Activated CD4-positive, alpha-beta T cell treated with anti-CD3 and anti-CD28 coated beads, Interleukin-2, amount 50 U/mL, for 4 hours (primary cell): ENCODE measurements around the gene HDGFL1.

ENCODE experiments used
- DNase-seq, 2 experiments: peaks; one replicate each; pipeline ENCODE4 v3.0.0-alpha.2; 2020

The HDGFL1 gene

GRCh38 chr6:22593895-22594294 lies 24.5 kb downstream of the HDGFL1 start:
- DNase-seq, result no peak

DNA sequence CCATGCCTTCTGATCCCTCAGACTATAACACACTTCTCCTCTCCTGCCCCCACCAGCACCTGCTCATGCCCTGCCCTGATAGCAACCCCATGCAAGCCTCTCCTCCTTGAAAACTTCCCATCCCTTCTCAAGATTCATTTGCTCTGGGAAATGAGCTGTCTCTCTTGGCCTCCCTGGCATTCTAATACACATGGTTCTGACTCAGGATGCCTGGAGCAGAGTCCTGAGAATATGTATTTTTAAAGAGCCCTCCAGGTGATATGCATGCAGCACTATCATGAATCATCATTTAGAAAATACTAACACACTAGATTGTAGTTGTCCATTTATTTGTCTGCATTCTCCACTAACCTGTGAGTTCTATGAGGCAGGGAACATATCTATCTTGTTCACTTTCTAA lies 26.6 kb downstream of the HDGFL1 start:
- DNase-seq, result no peak

DNA sequence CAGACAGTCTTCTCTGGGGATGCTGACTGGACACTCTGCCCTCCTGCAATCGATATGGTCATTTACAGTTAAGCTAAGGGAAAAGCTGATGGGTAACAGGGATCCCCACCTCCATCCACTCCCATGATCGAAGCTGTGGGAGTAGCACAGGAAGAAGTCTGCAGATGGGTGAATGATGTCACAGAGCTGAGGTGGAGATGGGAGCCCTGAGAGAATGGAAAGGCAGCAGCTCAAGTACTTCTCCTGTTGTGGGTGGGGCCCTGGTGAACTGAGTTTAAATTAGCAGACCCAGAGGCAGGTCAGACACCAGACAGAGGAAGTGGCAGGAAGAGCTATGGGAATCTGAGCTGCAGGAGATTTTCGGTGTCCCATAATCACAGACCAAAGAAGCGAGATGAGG lies 29.0 kb downstream of the HDGFL1 start:
- DNase-seq, result no peak

GRCh38 chr6:22600059-22600458 lies 30.7 kb downstream of the HDGFL1 start:
- DNase-seq, result no peak

- DNase-seq, result no peak
These were observed 32.6 kb downstream of the HDGFL1 start for GRCh38 chr6:22601984-22602383.

GRCh38 chr6:22605736-22606135 lies 36.4 kb downstream of the HDGFL1 start:
- no peak for DNase-seq

GRCh38 chr6:22610127-22610526 lies 40.8 kb downstream of the HDGFL1 start:
- no peak for DNase-seq

GRCh38 chr6:22612236-22612635 lies 42.9 kb downstream of the HDGFL1 start:
- no peak for DNase-seq

GRCh38 chr6:22613051-22613450 lies 43.7 kb downstream of the HDGFL1 start:
- no peak for DNase-seq

GRCh38 chr6:22613695-22614094 lies 44.3 kb downstream of the HDGFL1 start:
- no peak for DNase-seq

- DNase-seq, result no peak
These were observed 45.2 kb downstream of the HDGFL1 start for GRCh38 chr6:22614547-22614946.

- no peak for DNase-seq
These were observed 51.7 kb downstream of the HDGFL1 start for GRCh38 chr6:22621028-22621427.
